ENCODE results near the gene RAMP3.

DNA sequence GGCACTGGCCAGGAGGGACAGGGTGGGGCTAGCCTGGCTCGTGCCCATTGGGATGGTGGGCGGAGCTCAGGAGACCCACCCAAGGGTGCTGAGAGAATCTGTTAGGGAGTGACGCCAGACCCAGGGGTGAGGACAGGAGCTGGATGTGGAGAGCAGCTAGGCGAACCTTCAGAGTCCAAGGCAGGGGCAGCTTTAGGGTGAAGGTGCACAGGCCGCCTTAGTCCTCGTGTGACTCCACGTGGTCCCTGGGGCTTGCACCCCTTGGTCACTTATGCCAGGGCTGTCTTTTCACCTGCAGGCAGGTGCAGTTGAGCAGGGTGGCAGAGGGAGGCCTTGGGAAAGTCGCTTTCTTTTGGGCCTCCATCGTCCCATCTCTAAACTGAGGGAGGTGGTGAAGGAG lies 4.3 kb downstream of the RAMP3 start:
- TF ChIP-seq, protein P1, sequence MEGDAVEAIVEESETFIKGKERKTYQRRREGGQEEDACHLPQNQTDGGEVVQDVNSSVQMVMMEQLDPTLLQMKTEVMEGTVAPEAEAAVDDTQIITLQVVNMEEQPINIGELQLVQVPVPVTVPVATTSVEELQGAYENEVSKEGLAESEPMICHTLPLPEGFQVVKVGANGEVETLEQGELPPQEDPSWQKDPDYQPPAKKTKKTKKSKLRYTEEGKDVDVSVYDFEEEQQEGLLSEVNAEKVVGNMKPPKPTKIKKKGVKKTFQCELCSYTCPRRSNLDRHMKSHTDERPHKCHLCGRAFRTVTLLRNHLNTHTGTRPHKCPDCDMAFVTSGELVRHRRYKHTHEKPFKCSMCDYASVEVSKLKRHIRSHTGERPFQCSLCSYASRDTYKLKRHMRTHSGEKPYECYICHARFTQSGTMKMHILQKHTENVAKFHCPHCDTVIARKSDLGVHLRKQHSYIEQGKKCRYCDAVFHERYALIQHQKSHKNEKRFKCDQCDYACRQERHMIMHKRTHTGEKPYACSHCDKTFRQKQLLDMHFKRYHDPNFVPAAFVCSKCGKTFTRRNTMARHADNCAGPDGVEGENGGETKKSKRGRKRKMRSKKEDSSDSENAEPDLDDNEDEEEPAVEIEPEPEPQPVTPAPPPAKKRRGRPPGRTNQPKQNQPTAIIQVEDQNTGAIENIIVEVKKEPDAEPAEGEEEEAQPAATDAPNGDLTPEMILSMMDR (IDR thresholded peaks at IDR 0.05; ENCODE audit: low read depth, low read length), result no peak
- no peak for TF ChIP-seq EZH2phosphoT487 (IDR thresholded peaks at IDR 0.05; ENCODE audit: low read depth)

Measured in OCI-LY3 (cell line).